Progenitor cell of endocrine pancreas (in vitro differentiated cells): ENCODE measurements around the gene RASGRF2. TPM values are rescaled to one million over a fixed set of nuclear protein-coding genes. Genes with fewer than 3 reads are reported as not detected.
"Not testable (repeated sequence)": the region's sequence is repeated elsewhere in the genome, so short reads cannot be mapped to it uniquely, and the experiment has no call there.

Source experiments
- DNase-seq: peaks from one replicate; pipeline ENCODE4 v3.0.0; 2021; ENCODE audit warnings: low spot score; ENCODE audit not compliant: unreplicated experiment
- H3K27ac Mint-ChIP-seq: 2 replicates; pipeline ENCODE4 v1.8.0; 2021; ENCODE audit warnings: mild to moderate bottlenecking, moderate library complexity, mixed read lengths
- H3K27me3 Mint-ChIP-seq: 2 replicates; pipeline ENCODE4 v1.8.0; 2021; ENCODE audit warnings: mixed read lengths
- H3K36me3 Mint-ChIP-seq: 2 replicates; pipeline ENCODE4 v1.8.0; 2022; ENCODE audit warnings: mixed read lengths; ENCODE audit not compliant: insufficient read depth
- H3K4me1 Mint-ChIP-seq: 2 replicates; pipeline ENCODE4 v1.8.0; 2021; ENCODE audit warnings: low read depth, mixed read lengths
- H3K4me3 Mint-ChIP-seq: 2 replicates; pipeline ENCODE4 v1.8.0; 2021; ENCODE audit warnings: low read depth, mild to moderate bottlenecking, moderate library complexity, mixed read lengths
- H3K9me3 Mint-ChIP-seq: 2 replicates; pipeline ENCODE4 v1.8.0; 2021; ENCODE audit warnings: low read depth, mixed read lengths
- total RNA-seq: library from RNA; stranded (reverse); gene quantifications from 2 replicates; pipeline ENCODE4 v1.2.1, GENCODE V29; 2021
- TF ChIP-seq, protein P1 (sequence below): fragments of 200-600 bp; sonication (generic); IDR thresholded peaks from one replicate; pipeline ENCODE4 v1.5.0; 2021; ENCODE audit warnings: antibody characterized with exemption, mild to moderate bottlenecking; ENCODE audit not compliant: unreplicated experiment

Gene RASGRF2
- total RNA-seq, 1 donor from 2014 or later, result 0.62 TPM

- no peaks in the 10 kb centered on the region for H3K9me3 Mint-ChIP-seq
Measured at GRCh38 chr5:81017320-81017719, 57.2 kb downstream of the RASGRF2 start.

GRCh38 chr5:81018608-81019007 is 58.4 kb downstream of the RASGRF2 start:
- H3K4me1 Mint-ChIP-seq, H3K27ac Mint-ChIP-seq, H3K9me3 Mint-ChIP-seq: not testable (repeated sequence)

More at GRCh38 chr5:81017320-81017719, 57.2 kb downstream of the RASGRF2 start:
- H3K27ac Mint-ChIP-seq, result no peak overlapping the region
- H3K27me3 Mint-ChIP-seq, result peaks cover 3% of the 10 kb centered on the region
- TF ChIP-seq, protein P1, sequence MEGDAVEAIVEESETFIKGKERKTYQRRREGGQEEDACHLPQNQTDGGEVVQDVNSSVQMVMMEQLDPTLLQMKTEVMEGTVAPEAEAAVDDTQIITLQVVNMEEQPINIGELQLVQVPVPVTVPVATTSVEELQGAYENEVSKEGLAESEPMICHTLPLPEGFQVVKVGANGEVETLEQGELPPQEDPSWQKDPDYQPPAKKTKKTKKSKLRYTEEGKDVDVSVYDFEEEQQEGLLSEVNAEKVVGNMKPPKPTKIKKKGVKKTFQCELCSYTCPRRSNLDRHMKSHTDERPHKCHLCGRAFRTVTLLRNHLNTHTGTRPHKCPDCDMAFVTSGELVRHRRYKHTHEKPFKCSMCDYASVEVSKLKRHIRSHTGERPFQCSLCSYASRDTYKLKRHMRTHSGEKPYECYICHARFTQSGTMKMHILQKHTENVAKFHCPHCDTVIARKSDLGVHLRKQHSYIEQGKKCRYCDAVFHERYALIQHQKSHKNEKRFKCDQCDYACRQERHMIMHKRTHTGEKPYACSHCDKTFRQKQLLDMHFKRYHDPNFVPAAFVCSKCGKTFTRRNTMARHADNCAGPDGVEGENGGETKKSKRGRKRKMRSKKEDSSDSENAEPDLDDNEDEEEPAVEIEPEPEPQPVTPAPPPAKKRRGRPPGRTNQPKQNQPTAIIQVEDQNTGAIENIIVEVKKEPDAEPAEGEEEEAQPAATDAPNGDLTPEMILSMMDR, result no peak
- H3K4me1 Mint-ChIP-seq, result peaks cover 3% of the 10 kb centered on the region
- DNase-seq, result no peak
- no peak overlapping the region for H3K4me3 Mint-ChIP-seq
- no peaks in the 10 kb centered on the region for H3K36me3 Mint-ChIP-seq

DNA sequence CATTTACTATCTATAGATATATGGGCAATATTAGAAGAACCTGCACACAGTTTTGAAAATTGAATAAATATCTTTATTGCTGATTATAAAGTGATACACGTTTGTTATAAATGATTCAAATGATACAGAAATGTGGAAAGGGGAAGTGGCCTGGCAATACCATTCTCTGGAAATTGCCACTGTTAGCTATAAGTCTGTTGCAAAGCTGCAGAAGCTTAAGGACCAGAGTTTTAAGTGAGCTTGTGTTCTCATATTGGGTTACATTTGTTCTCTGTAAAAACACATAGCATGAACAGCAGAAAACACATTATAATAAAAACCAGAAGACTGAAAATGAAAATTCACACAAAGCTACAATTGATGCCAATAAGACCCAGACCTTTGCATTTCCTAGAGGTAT is 59.6 kb downstream of the RASGRF2 start:
- H3K4me3 Mint-ChIP-seq, result no peak overlapping the region
- H3K4me1 Mint-ChIP-seq, result peaks cover 3% of the 10 kb centered on the region
- no peak overlapping the region for H3K27ac Mint-ChIP-seq
- TF ChIP-seq, protein P1, result no peak
- H3K9me3 Mint-ChIP-seq, result no peaks in the 10 kb centered on the region
- no peaks in the 10 kb centered on the region for H3K36me3 Mint-ChIP-seq
- DNase-seq, result no peak
- peaks cover 3% of the 10 kb centered on the region for H3K27me3 Mint-ChIP-seq

More at GRCh38 chr5:81018608-81019007, 58.4 kb downstream of the RASGRF2 start:
- not testable (repeated sequence) for H3K27me3 Mint-ChIP-seq, DNase-seq, H3K36me3 Mint-ChIP-seq, H3K4me3 Mint-ChIP-seq

GRCh38 chr5:81020478-81021167 is 60.5 kb downstream of the RASGRF2 start:
- no peak for DNase-seq

DNA sequence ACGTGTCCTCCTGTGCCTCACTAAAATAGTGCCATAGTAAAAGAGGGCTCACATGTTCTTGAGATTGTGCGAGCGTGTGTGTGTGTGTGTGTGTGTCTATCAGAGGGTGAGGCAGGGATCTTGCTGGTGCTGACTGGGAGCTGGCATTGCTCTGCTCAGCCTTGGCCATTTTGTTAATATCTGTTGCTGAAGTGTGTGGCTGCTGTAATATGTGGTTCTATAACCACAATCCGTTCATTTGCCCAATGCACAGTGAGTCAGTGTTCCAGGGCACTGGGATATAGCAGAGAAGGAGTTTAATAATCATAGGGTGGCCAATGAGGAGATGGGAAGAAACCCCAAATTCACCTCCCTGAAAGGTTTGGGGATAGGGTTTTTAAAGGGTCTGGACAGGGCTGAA is 61.3 kb downstream of the RASGRF2 start:
- Mint-ChIP-seq H3K4me3 (no peak overlapping the region), H3K27ac (no peak overlapping the region), H3K36me3 (no peaks in the 10 kb centered on the region), H3K4me1 (no peaks in the 10 kb centered on the region), H3K9me3 (no peaks in the 10 kb centered on the region), H3K27me3 (peaks cover 3% of the 10 kb centered on the region)
- DNase-seq, result no peak
- TF ChIP-seq, protein P1, result no peak

More at GRCh38 chr5:81020478-81021167, 60.5 kb downstream of the RASGRF2 start:
- Mint-ChIP-seq H3K9me3 (no peaks in the 10 kb centered on the region), H3K27ac (no peak overlapping the region), H3K27me3 (peaks cover 3% of the 10 kb centered on the region), H3K36me3 (no peaks in the 10 kb centered on the region), H3K4me3 (no peak overlapping the region), H3K4me1 (peaks cover 3% of the 10 kb centered on the region)
- TF ChIP-seq, protein P1, result no peak
